MCF 10A (cell line): ENCODE data around the gene CERT1. TPM values are rescaled to one million over a fixed set of nuclear protein-coding genes. Genes with fewer than 3 reads are reported as not detected.

Source experiments
- BruUV-seq: library from RNA; stranded (reverse); fragments of 400-500 nt; replicated peaks from 2 replicates; lab custom pipeline; 2021; lab: Mats Ljungman, UMichigan
- CTCF ChIA-PET: fragments of 300-600 bp; sonication (Branson Sonifier 250); formaldehyde crosslinking; extraction: SDS; loops from one replicate; lab custom pipeline; 2021; ENCODE audit warnings: antibody characterized with exemption, inconsistent platforms; lab: Yijun Ruan, JAX
- POLR2A ChIA-PET: fragments of 300-600, 350-650 bp; sonication (Branson Sonifier 250); formaldehyde crosslinking; extraction: SDS; loops from one replicate; lab custom pipeline; 2020; ENCODE audit warnings: antibody characterized with exemption, inconsistent platforms; lab: Yijun Ruan, JAX
- DNase-seq: peaks from one replicate; pipeline ENCODE4 v3.0.0-alpha.2; 2018; ENCODE audit not compliant: unreplicated experiment
- H3K27ac Mint-ChIP-seq: one replicate; pipeline ENCODE4 v1.8.0; 2022; ENCODE audit warnings: mild to moderate bottlenecking, low read depth, mixed read lengths; ENCODE audit not compliant: unreplicated experiment
- H3K27me3 Mint-ChIP-seq: one replicate; pipeline ENCODE4 v1.8.0; 2022; ENCODE audit warnings: mixed read lengths; ENCODE audit not compliant: insufficient read depth, unreplicated experiment
- H3K36me3 Mint-ChIP-seq: one replicate; pipeline ENCODE4 v1.8.0; 2022; ENCODE audit warnings: mild to moderate bottlenecking, moderate library complexity, mixed read lengths; ENCODE audit not compliant: insufficient read depth, unreplicated experiment
- H3K4me1 Mint-ChIP-seq: one replicate; pipeline ENCODE4 v1.8.0; 2022; ENCODE audit warnings: mixed read lengths; ENCODE audit not compliant: insufficient read depth, unreplicated experiment
- H3K4me3 Mint-ChIP-seq: one replicate; pipeline ENCODE4 v1.8.0; 2022; ENCODE audit warnings: mild to moderate bottlenecking, moderate library complexity, mixed read lengths; ENCODE audit not compliant: unreplicated experiment
- H3K9me3 Mint-ChIP-seq: one replicate; pipeline ENCODE4 v1.8.0; 2022; ENCODE audit warnings: mixed read lengths; ENCODE audit not compliant: unreplicated experiment
- CTCF ChIP-seq: fragments of 200-600 bp; IDR thresholded peaks from one replicate; pipeline ENCODE4 v1.8.0; 2022; ENCODE audit warnings: antibody characterized with exemption, mild to moderate bottlenecking; ENCODE audit not compliant: unreplicated experiment
- intact Hi-C: fragments of 100-400 bp; cut with micrococcal nuclease; formaldehyde crosslinking; loops from 2 replicates; pipeline ENCODE4 v1.14.1; 2022
- total RNA-seq: library from RNA; stranded (reverse); gene quantifications from 2 replicates; pipeline ENCODE4 v1.2.3, GENCODE V29; 2022

CERT1 gene
- total RNA-seq, 1 experiment from 2014 or later = 19.6 TPM

GRCh38 chr5:75457161-75457560 is 54.3 kb downstream of the CERT1 start:
- Mint-ChIP-seq H3K4me1 (peaks cover 16% of the 10 kb centered on the region), H3K4me3 (no peak overlapping the region), H3K36me3 (peaks cover 13% of the 10 kb centered on the region), H3K27ac (no peak overlapping the region), H3K9me3 (peaks cover 2% of the 10 kb centered on the region), H3K27me3 (no peaks in the 10 kb centered on the region)
- CTCF ChIA-PET = interaction anchor here (0.7 kb wide), 1 partner anchor 218 kb away, joined by 3 read pairs; no protein-coding TSS in a partner anchor
- DNase-seq = no peak
- POLR2A ChIA-PET = interaction anchor here (0.7 to 2.2 kb wide), 8 partner anchors 10 to 220 kb away, joined by 3 to 12 read pairs (median 4); partner anchors contain the start of genes ANKRD31, CERT1 and POLK
- BruUV-seq = TSS peak; percentile 13
- no peak for TF ChIP-seq CTCF
- intact Hi-C loops = no loop called here

- H3K9me3 Mint-ChIP-seq = peaks cover 13% of the 10 kb centered on the region
- BruUV-seq = no TSS peak
- TF ChIP-seq CTCF = no peak
- DNase-seq = no peak
- no peak overlapping the region for H3K27ac Mint-ChIP-seq
- H3K36me3 Mint-ChIP-seq = peaks cover 5% of the 10 kb centered on the region
- ChIA-PET CTCF (no interaction called here), POLR2A (interaction anchor here (0.9 kb wide), 1 partner anchor 11 kb away, joined by 4 read pairs; no protein-coding TSS in a partner anchor)
- intact Hi-C loops = no loop called here
- H3K27me3 Mint-ChIP-seq = no peaks in the 10 kb centered on the region
- H3K4me3 Mint-ChIP-seq = no peak overlapping the region
- H3K4me1 Mint-ChIP-seq = no peaks in the 10 kb centered on the region
Observed at GRCh38 chr5:75450069-75450468, 61.4 kb downstream of the CERT1 start.

GRCh38 chr5:75446068-75446467 is 65.4 kb downstream of the CERT1 start:
- H3K4me1 Mint-ChIP-seq = no peaks in the 10 kb centered on the region
- BruUV-seq = no TSS peak
- intact Hi-C loops = no loop called here
- ChIA-PET POLR2A (interaction anchor here (0.9 to 1.6 kb wide), 3 partner anchors 11 to 66 kb away, joined by 3 to 4 read pairs (median 4); partner anchors contain the start of gene POLK), CTCF (interaction anchor here (0.7 kb wide), 1 partner anchor 148 kb away, joined by 3 read pairs; no protein-coding TSS in a partner anchor)
- no peaks in the 10 kb centered on the region for H3K27me3 Mint-ChIP-seq
- no peak for TF ChIP-seq CTCF
- H3K27ac Mint-ChIP-seq = no peak overlapping the region
- H3K36me3 Mint-ChIP-seq = peaks cover 8% of the 10 kb centered on the region
- H3K9me3 Mint-ChIP-seq = peaks cover 27% of the 10 kb centered on the region
- no peak overlapping the region for H3K4me3 Mint-ChIP-seq
- DNase-seq = no peak

- no TSS peak for BruUV-seq
- TF ChIP-seq CTCF = no peak
- H3K9me3 Mint-ChIP-seq = peaks cover 21% of the 10 kb centered on the region
- CTCF ChIA-PET = no interaction called here
- H3K27me3 Mint-ChIP-seq = no peaks in the 10 kb centered on the region
- no peaks in the 10 kb centered on the region for H3K4me1 Mint-ChIP-seq
- DNase-seq = no peak
- no peak overlapping the region for H3K4me3 Mint-ChIP-seq
- peaks cover 8% of the 10 kb centered on the region for H3K36me3 Mint-ChIP-seq
- POLR2A ChIA-PET = interaction anchor here (1.0 kb wide), 1 partner anchor 16 kb away, joined by 4 read pairs; no protein-coding TSS in a partner anchor
- H3K27ac Mint-ChIP-seq = no peak overlapping the region
- intact Hi-C loops = no loop called here
Observed at GRCh38 chr5:75441560-75441959, 69.9 kb downstream of the CERT1 start.
